Upper lobe of right lung (tissue), 1 donor: ENCODE data around the gene SLC35G4. TPM values are rescaled to one million over a fixed set of nuclear protein-coding genes. Genes with fewer than 3 reads are reported as not detected.
"Not testable (repeated sequence)": the region's sequence is repeated elsewhere in the genome, so short reads cannot be mapped to it uniquely, and the experiment has no call there.

Source experiments
- ATAC-seq: fragments of 200-7000 bp; cut with Tn5 transposase; one replicate; pipeline ENCODE4 v1.9.1; 2020; ENCODE audit warnings: mild to moderate bottlenecking, moderate library complexity
- DNase-seq: peaks from one replicate; pipeline ENCODE4 v3.0.0-alpha.2; 2020
- H3K27ac ChIP-seq: fragments of 200-600 bp; one replicate; pipeline ENCODE4 v1.8.0; 2022
- H3K27me3 ChIP-seq: fragments of 200-600 bp; one replicate; pipeline ENCODE4 v1.8.0; 2022; ENCODE audit warnings: mild to moderate bottlenecking
- H3K36me3 ChIP-seq: fragments of 200-600 bp; one replicate; pipeline ENCODE4 v1.8.0; 2022
- H3K4me1 ChIP-seq: fragments of 200-600 bp; one replicate; pipeline ENCODE4 v1.8.0; 2022
- H3K4me3 ChIP-seq: fragments of 200-600 bp; one replicate; pipeline ENCODE4 v1.8.0; 2022; ENCODE audit warnings: mild to moderate bottlenecking
- H3K9me3 ChIP-seq: fragments of 200-600 bp; one replicate; pipeline ENCODE4 v1.8.0; 2022
- intact Hi-C: fragments of 100-400 bp; cut with DNase I; formaldehyde crosslinking; loops from one replicate; pipeline ENCODE4 v1.11.0; 2022
- long read RNA-seq: library from polyadenylated mRNA; unstranded; transcript quantifications from one replicate; pipeline ENCODE4 v2.0.0, GENCODE V29; 2021
- total RNA-seq: library from RNA; stranded (reverse); fragmentation: NEBNext Ultra II Directional; extraction: Animal tissue kit (Norgen Biotek cat#: 25700); gene quantifications from one replicate; pipeline ENCODE4 v1.2.1, GENCODE V29; 2021
- TF ChIP-seq, protein P1 (sequence below): fragments of 200-600 bp; IDR thresholded peaks from one replicate; pipeline ENCODE4 v1.8.0; 2022; ENCODE audit warnings: antibody characterized with exemption
- donor health status: DM: no; HTN: yes; CAD: no; lungs with severe emphysema.

Gene SLC35G4
- not detected for total RNA-seq
- long read RNA-seq = 0 reads

DNA sequence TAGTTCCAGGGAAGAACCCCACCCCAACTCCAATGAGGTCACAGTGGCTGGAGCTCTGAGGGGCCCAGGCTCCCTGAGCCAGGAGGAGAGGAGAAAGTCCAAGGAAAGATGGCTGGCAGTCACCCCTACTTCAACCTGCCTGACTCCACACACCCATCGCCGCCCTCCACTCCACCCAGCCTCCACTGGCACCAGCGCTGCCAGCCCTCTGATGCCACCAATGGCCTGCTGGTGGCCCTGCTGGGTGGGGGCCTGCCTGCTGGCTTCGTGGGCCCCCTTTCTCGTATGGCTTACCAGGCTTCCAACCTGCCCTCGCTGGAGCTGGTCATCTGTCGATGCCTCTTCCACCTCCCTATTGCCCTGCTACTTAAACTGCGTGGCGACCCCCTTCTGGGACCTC lies at the start of gene SLC35G4:
Gene SLC35G4, plus strand, starts transcription at position 109 of the 400 bp plus-strand sequence. Its CDS starts 0 bp downstream, at position 109.
- H3K9me3 ChIP-seq, H3K4me1 ChIP-seq, intact Hi-C loops, ATAC-seq, H3K36me3 ChIP-seq, H3K27ac ChIP-seq, H3K27me3 ChIP-seq, DNase-seq, H3K4me3 ChIP-seq: not testable (repeated sequence)

DNA sequence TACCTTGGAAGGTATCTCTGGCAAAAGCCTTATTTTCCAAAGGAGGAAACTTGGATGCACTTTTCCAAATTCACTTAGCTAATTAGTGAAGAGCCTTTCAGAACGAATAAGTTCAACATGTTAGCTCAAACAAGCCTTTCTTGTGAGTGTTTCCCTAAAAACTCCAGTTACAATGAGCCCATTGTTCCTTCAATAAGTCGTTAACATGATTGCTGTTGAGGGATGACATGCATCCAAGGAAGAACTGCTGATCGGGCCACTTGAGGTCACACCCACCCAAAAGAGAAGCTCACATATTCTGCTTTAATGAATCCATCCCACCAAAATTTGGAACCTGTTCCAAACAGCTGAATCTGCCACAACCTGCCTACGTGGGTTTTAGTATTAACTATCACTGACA lies 48.1 kb upstream of the SLC35G4 start:
- DNase-seq (no peak), ATAC-seq (no peak)
- Histone ChIP-seq H3K36me3 (no peaks in the 10 kb centered on the region), H3K4me1 (no peaks in the 10 kb centered on the region), H3K4me3 (no peak overlapping the region), H3K27ac (no peak overlapping the region), H3K27me3 (no peaks in the 10 kb centered on the region), H3K9me3 (no peaks in the 10 kb centered on the region)
- TF ChIP-seq, protein P1, sequence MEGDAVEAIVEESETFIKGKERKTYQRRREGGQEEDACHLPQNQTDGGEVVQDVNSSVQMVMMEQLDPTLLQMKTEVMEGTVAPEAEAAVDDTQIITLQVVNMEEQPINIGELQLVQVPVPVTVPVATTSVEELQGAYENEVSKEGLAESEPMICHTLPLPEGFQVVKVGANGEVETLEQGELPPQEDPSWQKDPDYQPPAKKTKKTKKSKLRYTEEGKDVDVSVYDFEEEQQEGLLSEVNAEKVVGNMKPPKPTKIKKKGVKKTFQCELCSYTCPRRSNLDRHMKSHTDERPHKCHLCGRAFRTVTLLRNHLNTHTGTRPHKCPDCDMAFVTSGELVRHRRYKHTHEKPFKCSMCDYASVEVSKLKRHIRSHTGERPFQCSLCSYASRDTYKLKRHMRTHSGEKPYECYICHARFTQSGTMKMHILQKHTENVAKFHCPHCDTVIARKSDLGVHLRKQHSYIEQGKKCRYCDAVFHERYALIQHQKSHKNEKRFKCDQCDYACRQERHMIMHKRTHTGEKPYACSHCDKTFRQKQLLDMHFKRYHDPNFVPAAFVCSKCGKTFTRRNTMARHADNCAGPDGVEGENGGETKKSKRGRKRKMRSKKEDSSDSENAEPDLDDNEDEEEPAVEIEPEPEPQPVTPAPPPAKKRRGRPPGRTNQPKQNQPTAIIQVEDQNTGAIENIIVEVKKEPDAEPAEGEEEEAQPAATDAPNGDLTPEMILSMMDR = no peak
- intact Hi-C loops = no loop called here

DNA sequence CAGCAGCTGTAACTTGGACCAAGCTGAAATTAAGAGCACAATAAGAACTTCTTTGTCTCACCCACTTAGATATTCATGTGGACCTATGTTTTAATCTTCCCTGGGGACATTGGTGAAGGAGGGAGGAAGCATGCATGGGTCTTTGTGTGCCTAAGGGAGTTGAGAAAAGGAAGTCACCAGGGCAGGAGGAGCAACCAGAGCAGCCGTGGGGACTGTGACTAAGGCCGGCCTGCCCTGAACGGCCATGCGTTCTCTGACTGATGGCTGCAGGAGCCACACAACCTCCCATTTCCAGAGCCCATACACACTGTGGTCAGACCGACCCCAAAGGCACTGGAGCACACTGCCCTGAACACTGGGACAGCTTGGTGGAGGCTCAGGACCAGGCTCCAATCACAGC lies 43.7 kb upstream of the SLC35G4 start:
- ATAC-seq (no peak), DNase-seq (no peak)
- TF ChIP-seq, protein P1 = no peak
- Histone ChIP-seq H3K27ac (no peak overlapping the region), H3K4me3 (no peak overlapping the region), H3K27me3 (no peaks in the 10 kb centered on the region), H3K9me3 (no peaks in the 10 kb centered on the region), H3K36me3 (no peaks in the 10 kb centered on the region), H3K4me1 (no peaks in the 10 kb centered on the region)
- intact Hi-C loops = no loop called here

DNA sequence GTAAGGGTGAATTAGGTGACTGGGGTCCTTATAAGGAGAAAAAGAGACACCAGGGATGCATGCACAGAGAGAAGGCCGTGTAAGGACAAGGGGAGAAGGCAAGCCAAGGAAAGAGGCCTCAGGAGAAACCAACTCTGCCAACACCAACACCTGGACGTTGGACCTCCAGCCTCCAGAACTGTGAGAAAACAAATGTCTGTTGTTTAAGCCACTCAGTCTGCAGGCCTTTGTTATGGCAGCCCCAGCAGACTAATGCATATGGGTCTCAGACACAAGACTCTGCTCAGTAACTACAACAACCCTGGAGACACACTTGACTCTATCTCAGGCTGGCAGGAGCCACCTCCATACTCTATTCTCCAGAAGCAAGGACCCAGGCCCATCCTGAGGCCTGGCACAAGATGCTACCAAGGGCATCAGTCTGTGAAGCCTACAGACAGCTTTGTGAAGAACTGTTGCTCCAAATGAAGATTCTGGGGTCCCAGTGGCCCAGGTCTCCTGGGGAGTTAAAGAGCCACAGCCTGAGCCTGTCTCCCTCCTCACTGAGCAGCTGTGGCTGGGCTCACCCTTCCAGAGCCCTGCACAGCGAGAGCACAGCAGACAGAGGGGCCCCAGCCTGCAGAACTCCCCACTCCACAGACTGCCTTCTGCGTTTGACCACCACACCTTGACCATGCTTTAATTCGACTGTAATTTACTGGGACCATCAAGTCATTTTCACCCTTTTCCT lies 43.0 kb upstream of the SLC35G4 start:
- Histone ChIP-seq H3K27ac (no peak overlapping the region), H3K4me3 (no peak overlapping the region), H3K9me3 (no peaks in the 10 kb centered on the region), H3K36me3 (no peaks in the 10 kb centered on the region), H3K27me3 (no peaks in the 10 kb centered on the region), H3K4me1 (no peaks in the 10 kb centered on the region)
- DNase-seq (no peak), ATAC-seq (no peak)
- intact Hi-C loops = no loop called here
- TF ChIP-seq, protein P1 = no peak

DNA sequence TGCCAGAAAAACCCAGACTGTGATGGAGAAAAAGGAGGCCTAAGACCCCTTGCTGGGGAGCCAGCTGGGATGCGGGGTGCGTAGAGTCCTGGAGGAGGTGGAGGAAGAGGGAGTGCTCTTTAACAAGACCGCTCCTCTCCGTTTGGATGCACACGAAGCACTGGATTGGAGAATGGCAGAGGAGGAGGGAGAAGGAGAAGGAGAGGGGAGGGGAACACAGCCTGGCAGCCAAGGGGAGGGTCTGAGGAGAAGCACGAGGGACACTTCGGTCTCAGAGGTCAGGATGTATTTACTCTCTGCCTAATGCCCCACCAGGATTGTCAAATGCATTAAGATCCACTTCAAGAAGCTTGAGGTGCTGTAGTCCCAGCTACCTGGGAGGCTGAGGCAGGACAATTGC lies 42.0 kb upstream of the SLC35G4 start:
- TF ChIP-seq, protein P1 = no peak

DNA sequence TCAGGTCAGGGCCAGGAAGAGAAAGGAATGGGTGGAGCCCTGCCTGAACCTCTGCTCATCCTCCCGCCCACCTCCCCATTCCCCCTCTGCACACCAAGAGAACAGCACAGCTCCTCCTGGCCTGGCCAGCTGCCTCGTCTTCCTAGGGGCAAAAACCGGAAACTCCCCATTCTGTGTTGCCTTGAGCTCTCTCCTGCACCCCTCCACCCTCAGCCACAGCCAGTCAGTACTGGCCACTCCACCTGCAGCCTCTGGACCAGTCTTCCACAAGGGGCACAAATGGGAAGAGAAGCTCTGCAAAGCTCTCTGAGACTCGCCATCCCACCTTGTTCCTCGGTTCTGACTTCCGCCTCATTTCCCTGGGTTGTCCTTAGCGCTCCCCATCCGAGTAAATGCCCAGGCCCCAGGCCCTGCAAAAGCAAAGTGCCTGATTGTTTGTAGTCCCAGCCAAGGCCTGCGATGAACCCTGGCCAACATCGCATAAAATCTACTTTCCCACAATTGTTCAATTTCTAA lies 39.3 kb upstream of the SLC35G4 start:
- Histone ChIP-seq H3K9me3 (no peaks in the 10 kb centered on the region), H3K27me3 (no peaks in the 10 kb centered on the region), H3K4me1 (no peaks in the 10 kb centered on the region), H3K27ac (no peak overlapping the region), H3K4me3 (no peak overlapping the region), H3K36me3 (no peaks in the 10 kb centered on the region)
- intact Hi-C loops = no loop called here
- no peak for ATAC-seq
- TF ChIP-seq, protein P1 = no peak
- DNase-seq = no peak

More for the DNA sequence above, 42.0 kb upstream of the SLC35G4 start:
- ATAC-seq (no peak), DNase-seq (no peak)
- intact Hi-C loops = no loop called here
- no peaks in the 10 kb centered on the region for H3K9me3 ChIP-seq
- no peaks in the 10 kb centered on the region for H3K4me1 ChIP-seq
- no peak overlapping the region for H3K4me3 ChIP-seq
- no peaks in the 10 kb centered on the region for H3K27me3 ChIP-seq
- no peak overlapping the region for H3K27ac ChIP-seq
- no peaks in the 10 kb centered on the region for H3K36me3 ChIP-seq
